Karpas-422 (cell line): Measurements from ENCODE around the gene KIR3DL3. TPM values are rescaled to one million over a fixed set of nuclear protein-coding genes. Genes with fewer than 3 reads are reported as not detected.
"Not testable (repeated sequence)": the region's sequence is repeated elsewhere in the genome, so short reads cannot be mapped to it uniquely, and the experiment has no call there.

ENCODE experiments used
- DNase-seq: peaks from one replicate; pipeline ENCODE4 v3.0.0-alpha.2; 2015
- H2AFZ ChIP-seq: fragments of 200-600 bp; sonication (generic); 2 replicates; pipeline ENCODE4 v1.6.1; 2014; ENCODE audit warnings: antibody characterized with exemption, low read length, mixed read lengths
- H3K27ac ChIP-seq: fragments of 200-600 bp; sonication (generic); 2 replicates; pipeline ENCODE4 v1.5.1; 2014; ENCODE audit warnings: mild to moderate bottlenecking, low read length, moderate library complexity
- H3K27me3 ChIP-seq: fragments of 200-600 bp; sonication (generic); 2 replicates; pipeline ENCODE4 v1.6.1; 2014; ENCODE audit warnings: low read length, mixed read lengths
- H3K36me3 ChIP-seq: fragments of 200-600 bp; sonication (generic); 2 replicates; pipeline ENCODE4 v1.6.1; 2014; ENCODE audit warnings: low read length, mixed read lengths; ENCODE audit not compliant: insufficient read depth
- H3K4me1 ChIP-seq: fragments of 200-600 bp; sonication (generic); 2 replicates; pipeline ENCODE4 v1.6.1; 2014; ENCODE audit warnings: mild to moderate bottlenecking, low read length, mixed read lengths
- H3K4me2 ChIP-seq: fragments of 200-600 bp; sonication (generic); 2 replicates; pipeline ENCODE4 v1.6.1; 2014; ENCODE audit warnings: low read length, low read depth, mild to moderate bottlenecking; ENCODE audit not compliant: poor library complexity, severe bottlenecking
- H3K4me3 ChIP-seq: fragments of 200-600 bp; sonication (generic); 2 replicates; pipeline ENCODE4 v1.5.1; 2014; ENCODE audit warnings: mild to moderate bottlenecking, antibody characterized with exemption, low read length, mixed read lengths
- H3K79me2 ChIP-seq: fragments of 200-600 bp; sonication (generic); 2 replicates; pipeline ENCODE4 v1.6.1; 2014; ENCODE audit warnings: mild to moderate bottlenecking, low read length, mixed read lengths
- H3K9ac ChIP-seq: fragments of 200-600 bp; sonication (generic); 2 replicates; pipeline ENCODE4 v1.6.0; 2014; ENCODE audit warnings: low read length
- H3K9me2 ChIP-seq: fragments of 200-600 bp; sonication (generic), shearing (Covaris generic); replicated peaks from 2 replicates; pipeline ENCODE4 v1.6.0; 2014; ENCODE audit warnings: mild to moderate bottlenecking, low read length, moderate library complexity; ENCODE audit not compliant: insufficient read depth
- H3K9me3 ChIP-seq: fragments of 300-700, 200-600 bp; sonication (generic); 2 replicates; pipeline ENCODE4 v1.6.1; 2014; ENCODE audit warnings: low read length, mixed read lengths
- H4K20me1 ChIP-seq: fragments of 200-600 bp; sonication (generic); 2 replicates; pipeline ENCODE4 v1.6.1; 2014; ENCODE audit warnings: mild to moderate bottlenecking, antibody characterized with exemption, low read length, low read depth; ENCODE audit not compliant: insufficient read depth
- total RNA-seq: library from RNA; depleted of rRNA; stranded (reverse); fragments of >200 nt; shearing (Covaris generic); gene quantifications from 2 replicates; pipeline ENCODE4 v1.2.3, GENCODE V29; 2014; ENCODE audit warnings: low replicate concordance

KIR3DL3 gene
- total RNA-seq, 1 experiment from 2014 or later, result not detected

GRCh38 chr19:54738715-54739114, 14.5 kb downstream of the KIR3DL3 start:
- Histone ChIP-seq H3K27ac (no peak overlapping the region), H3K4me2 (no peak overlapping the region), H3K4me1 (no peaks in the 10 kb centered on the region), H4K20me1 (no peaks in the 10 kb centered on the region), H3K9me3 (no peaks in the 10 kb centered on the region), H3K9me2 (no peaks in the 10 kb centered on the region), H3K79me2 (no peaks in the 10 kb centered on the region), H3K9ac (no peak overlapping the region), H3K4me3 (no peak overlapping the region), H3K27me3 (no peaks in the 10 kb centered on the region), H2AFZ (no peak overlapping the region), H3K36me3 (no peaks in the 10 kb centered on the region)
- peak; percentile 31 for DNase-seq

- no peak overlapping the region for H3K4me3 ChIP-seq
Measured at GRCh38 chr19:54739587-54740497, 15.6 kb downstream of the KIR3DL3 start.

GRCh38 chr19:54741950-54742349, 17.7 kb downstream of the KIR3DL3 start:
- H4K20me1 ChIP-seq, H3K27me3 ChIP-seq, H3K4me1 ChIP-seq, H3K4me2 ChIP-seq, H3K9me3 ChIP-seq, H3K9ac ChIP-seq, H3K79me2 ChIP-seq, H3K9me2 ChIP-seq, H3K4me3 ChIP-seq, H3K36me3 ChIP-seq, H3K27ac ChIP-seq, H2AFZ ChIP-seq: not testable (repeated sequence)
- peak; percentile 28 for DNase-seq

More at GRCh38 chr19:54739587-54740497, 15.6 kb downstream of the KIR3DL3 start:
- H3K4me1 ChIP-seq, result no peaks in the 10 kb centered on the region
- H2AFZ ChIP-seq, result no peak overlapping the region
- no peak overlapping the region for H3K9ac ChIP-seq
- H3K4me2 ChIP-seq, result no peak overlapping the region
- no peaks in the 10 kb centered on the region for H3K9me3 ChIP-seq
- H3K27me3 ChIP-seq, result no peaks in the 10 kb centered on the region
- no peaks in the 10 kb centered on the region for H3K9me2 ChIP-seq
- no peaks in the 10 kb centered on the region for H4K20me1 ChIP-seq
- DNase-seq, result peak; percentile 27
- no peaks in the 10 kb centered on the region for H3K36me3 ChIP-seq
- H3K27ac ChIP-seq, result no peak overlapping the region
- H3K79me2 ChIP-seq, result no peaks in the 10 kb centered on the region

- not testable (repeated sequence) for H4K20me1 ChIP-seq, H3K9me2 ChIP-seq, H3K4me1 ChIP-seq, H3K4me2 ChIP-seq, H3K9ac ChIP-seq, H3K4me3 ChIP-seq, H3K9me3 ChIP-seq, H3K27ac ChIP-seq, DNase-seq, H3K36me3 ChIP-seq, H3K27me3 ChIP-seq, H2AFZ ChIP-seq, H3K79me2 ChIP-seq
Measured at GRCh38 chr19:54744080-54744479, 19.8 kb downstream of the KIR3DL3 start.

GRCh38 chr19:54747614-54748322, 23.5 kb downstream of the KIR3DL3 start:
- H2AFZ ChIP-seq, DNase-seq, H3K27me3 ChIP-seq, H3K27ac ChIP-seq, H3K79me2 ChIP-seq, H3K36me3 ChIP-seq, H3K9me2 ChIP-seq, H3K4me1 ChIP-seq, H3K4me3 ChIP-seq, H4K20me1 ChIP-seq, H3K9me3 ChIP-seq, H3K9ac ChIP-seq, H3K4me2 ChIP-seq: not testable (repeated sequence)

GRCh38 chr19:54750276-54750675, 26.0 kb downstream of the KIR3DL3 start:
- H3K9me2 ChIP-seq, H2AFZ ChIP-seq, H3K4me3 ChIP-seq, H3K9ac ChIP-seq, H3K27ac ChIP-seq, DNase-seq, H3K4me2 ChIP-seq, H3K79me2 ChIP-seq, H3K36me3 ChIP-seq, H3K27me3 ChIP-seq, H3K9me3 ChIP-seq, H3K4me1 ChIP-seq, H4K20me1 ChIP-seq: not testable (repeated sequence)

- H3K36me3 ChIP-seq, result not testable (repeated sequence)
Measured at GRCh38 chr19:54756204-54757110, 32.2 kb downstream of the KIR3DL3 start.

GRCh38 chr19:54758577-54758976, 34.3 kb downstream of the KIR3DL3 start:
- not testable (repeated sequence) for H3K4me1 ChIP-seq, H3K27me3 ChIP-seq, DNase-seq, H4K20me1 ChIP-seq, H2AFZ ChIP-seq, H3K9me3 ChIP-seq, H3K36me3 ChIP-seq, H3K4me2 ChIP-seq, H3K9ac ChIP-seq, H3K27ac ChIP-seq, H3K4me3 ChIP-seq, H3K9me2 ChIP-seq, H3K79me2 ChIP-seq

More at GRCh38 chr19:54756204-54757110, 32.2 kb downstream of the KIR3DL3 start:
- not testable (repeated sequence) for H3K9me3 ChIP-seq, H3K79me2 ChIP-seq, H3K9me2 ChIP-seq, H3K27me3 ChIP-seq, H3K4me1 ChIP-seq, H4K20me1 ChIP-seq, H3K9ac ChIP-seq, H3K4me2 ChIP-seq, H3K4me3 ChIP-seq, DNase-seq, H3K27ac ChIP-seq, H2AFZ ChIP-seq
